Body of pancreas (tissue), 4 donors: Measurements from ENCODE around the gene HIP1.
"Not testable (repeated sequence)": the region's sequence is repeated elsewhere in the genome, so short reads cannot be mapped to it uniquely, and the experiment has no call there.

Experiments
- CTCF ChIP-seq, 7 experiments: fragments of 450-650 bp in 4 of 7; fragments of 200-600 bp in 3 of 7; sonication (generic) in 3 of 7; IDR thresholded peaks; one replicate each; pipeline ENCODE4 v1.5.1; 2016 to 2019; ENCODE audit warnings: antibody characterized with exemption in 7 of 7
- POLR2A ChIP-seq, 3 donors: fragments of 450-650 bp; IDR thresholded peaks; one replicate each; pipeline ENCODE4 v1.6.1; 2016; ENCODE audit warnings: antibody characterized with exemption in 3 of 3, mild to moderate bottlenecking in 2 of 3

- not testable (repeated sequence) for TF ChIP-seq CTCF, POLR2A (IDR thresholded peaks at IDR 0.05)
These were observed 49.6 kb upstream of the HIP1 start for GRCh38 chr7:75788154-75788847.
